ENCODE results near the gene NEK10. TPM values are rescaled to one million over a fixed set of nuclear protein-coding genes. Genes with fewer than 3 reads are reported as not detected.

Gene NEK10
- total and polyA plus RNA-seq, 9 of the 15 experiments (the other 6 are each of a cell fraction or from before 2014, with no cell fraction given), result 0.07 TPM; not detected in 8

GRCh38 chr3:27134171-27134796 is 234.9 kb downstream of the NEK10 start (continued):
- TF ChIP-seq REST (IDR thresholded peaks at IDR 0.05; ENCODE audit: borderline replicate concordance) (peak; percentile 67), REST (CRISPR knock-in tag; IDR thresholded peaks at IDR 0.05; ENCODE audit: low read depth) (no peak)
